ENCODE data around the gene LYVE1. TPM values are rescaled to one million over a fixed set of nuclear protein-coding genes. Genes with fewer than 3 reads are reported as not detected.
"Not testable (repeated sequence)": the region's sequence is repeated elsewhere in the genome, so short reads cannot be mapped to it uniquely, and the experiment has no call there.

LYVE1 gene
- total RNA-seq, 1 experiment from 2014 or later: not detected

- Histone ChIP-seq H3K4me1 (replicated peaks; ENCODE audit: insufficient read depth) (0 out of 2 replicates have a peak, but pooled peaks cover 6% of the 10 kb centered on the region), H3K36me3 (ENCODE audit: low read depth) (no peaks in the 10 kb centered on the region), H3F3A (ENCODE audit: insufficient read depth, low read depth) (no peaks in the 10 kb centered on the region; the same call in 1 of the 2 replicates), H3K79me2 (ENCODE audit: low read depth) (no peaks in the 10 kb centered on the region), H3K9me2 (ENCODE audit: insufficient read depth) (no peaks in the 10 kb centered on the region), H3K4me3 (no peak overlapping the region), H3K27ac (no peak overlapping the region), H3K9me3 (ENCODE audit: insufficient read depth, low read depth) (no peaks in the 10 kb centered on the region), H4K20me1 (ENCODE audit: insufficient read depth) (no peaks in the 10 kb centered on the region), H2AFZ (no peak overlapping the region), H3K27me3 (ENCODE audit: insufficient read depth, low read depth) (no peaks in the 10 kb centered on the region), H3K4me2 (no peak overlapping the region)
- CTCF ChIA-PET: no interaction called here
- intact Hi-C loops (cut with micrococcal nuclease; ENCODE audit: unreplicated experiment): no loop called here
- no TSS peak for BruUV-seq (replicated peaks)
- no peak for DNase-seq
- POLR2A ChIA-PET (ENCODE audit: unreplicated experiment): no interaction called here
- no peak for TF ChIP-seq CTCF (conservative IDR thresholded peaks at IDR 0.05)
- no peak for TF ChIP-seq EZH2 (IDR thresholded peaks at IDR 0.05; ENCODE audit: low read depth)
Measured at GRCh38 chr11:10599388-10600175, 31.1 kb upstream of the LYVE1 start.

- Histone ChIP-seq H2AFZ (no peak overlapping the region), H3K4me3 (no peak overlapping the region), H3K79me2 (ENCODE audit: low read depth) (no peaks in the 10 kb centered on the region), H3K36me3 (ENCODE audit: low read depth) (no peaks in the 10 kb centered on the region), H3K27me3 (ENCODE audit: insufficient read depth, low read depth) (no peaks in the 10 kb centered on the region), H3K9me2 (ENCODE audit: insufficient read depth) (no peaks in the 10 kb centered on the region), H3K4me1 (replicated peaks; ENCODE audit: insufficient read depth) (peaks cover 12% of the 10 kb centered on the region), H3K9me3 (ENCODE audit: insufficient read depth, low read depth) (no peaks in the 10 kb centered on the region), H3K27ac (no peak overlapping the region), H3F3A (ENCODE audit: insufficient read depth, low read depth) (no peaks in the 10 kb centered on the region; the same call in 1 of the 2 replicates), H3K4me2 (no peak overlapping the region), H4K20me1 (ENCODE audit: insufficient read depth) (no peaks in the 10 kb centered on the region)
- intact Hi-C loops (cut with micrococcal nuclease; ENCODE audit: unreplicated experiment): no loop called here
- DNase-seq: no peak
- ChIA-PET CTCF (no interaction called here), POLR2A (ENCODE audit: unreplicated experiment) (no interaction called here)
- no TSS peak for BruUV-seq (replicated peaks)
- TF ChIP-seq EZH2 (IDR thresholded peaks at IDR 0.05; ENCODE audit: low read depth): no peak
- no peak for TF ChIP-seq CTCF (conservative IDR thresholded peaks at IDR 0.05)
Measured at GRCh38 chr11:10598816-10599215, 30.4 kb upstream of the LYVE1 start.

- Histone ChIP-seq H3K9me2 (ENCODE audit: insufficient read depth) (no peaks in the 10 kb centered on the region), H3K36me3 (ENCODE audit: low read depth) (no peaks in the 10 kb centered on the region), H3K27me3 (ENCODE audit: insufficient read depth, low read depth) (no peaks in the 10 kb centered on the region), H3F3A (ENCODE audit: insufficient read depth, low read depth) (peaks cover under 1% of the 10 kb centered on the region; the same call in 1 of the 2 replicates), H3K4me2 (no peak overlapping the region), H2AFZ (no peak overlapping the region), H3K27ac (no peak overlapping the region), H3K79me2 (ENCODE audit: low read depth) (no peaks in the 10 kb centered on the region), H3K4me1 (replicated peaks; ENCODE audit: insufficient read depth) (peaks cover 21% of the 10 kb centered on the region), H4K20me1 (ENCODE audit: insufficient read depth) (no peaks in the 10 kb centered on the region), H3K9me3 (ENCODE audit: insufficient read depth, low read depth) (no peaks in the 10 kb centered on the region), H3K4me3 (no peak overlapping the region)
- TF ChIP-seq CTCF (conservative IDR thresholded peaks at IDR 0.05): no peak
- no peak for TF ChIP-seq EZH2 (IDR thresholded peaks at IDR 0.05; ENCODE audit: low read depth)
- BruUV-seq (replicated peaks): no TSS peak
- intact Hi-C loops (cut with micrococcal nuclease; ENCODE audit: unreplicated experiment): no loop called here
- ChIA-PET CTCF (no interaction called here), POLR2A (ENCODE audit: unreplicated experiment) (interaction anchor here (0.8 kb wide), 1 partner anchor 61 kb away, joined by 4 read pairs; no protein-coding TSS in a partner anchor)
- DNase-seq: no peak
Measured at GRCh38 chr11:10597877-10598351, 29.4 kb upstream of the LYVE1 start.

GRCh38 chr11:10595840-10596239 lies 27.4 kb upstream of the LYVE1 start:
- H3K9me2 ChIP-seq (ENCODE audit: insufficient read depth); BruUV-seq (replicated peaks); H3K4me3 ChIP-seq; H3K9me3 ChIP-seq (ENCODE audit: insufficient read depth, low read depth); intact Hi-C loops (cut with micrococcal nuclease; ENCODE audit: unreplicated experiment); H3K27me3 ChIP-seq (ENCODE audit: insufficient read depth, low read depth); H4K20me1 ChIP-seq (ENCODE audit: insufficient read depth); H2AFZ ChIP-seq; H3K4me2 ChIP-seq; DNase-seq; H3K36me3 ChIP-seq (ENCODE audit: low read depth); H3K79me2 ChIP-seq (ENCODE audit: low read depth): not testable (repeated sequence)
- Histone ChIP-seq H3K27ac (0 out of 2 replicates have a peak overlapping the region, but pooled peaks have one; percentile 93), H3K4me1 (replicated peaks; ENCODE audit: insufficient read depth) (peaks cover 42% of the 10 kb centered on the region), H3F3A (ENCODE audit: insufficient read depth, low read depth) (peaks cover 15% of the 10 kb centered on the region; the same call in 1 of the 2 replicates)
- ChIA-PET CTCF (interaction anchor here (0.7 kb wide), 1 partner anchor 308 kb away, joined by 3 read pairs; no protein-coding TSS in a partner anchor), POLR2A (ENCODE audit: unreplicated experiment) (interaction anchor here (0.6 kb wide), 1 partner anchor 108 kb away, joined by 4 read pairs; no protein-coding TSS in a partner anchor)
